Erythroblast (primary cell): ENCODE results near the gene TSPAN9.

Source experiments
- GATA1 ChIP-seq: IDR thresholded peaks from 2 replicates; pipeline ENCODE4 v1.6.1; 2011; ENCODE audit warnings: low read depth, mild to moderate bottlenecking, control low read depth, low read length, moderate library complexity
- POLR2A ChIP-seq: IDR thresholded peaks from 2 replicates; pipeline ENCODE4 v1.6.1; 2011; ENCODE audit warnings: mild to moderate bottlenecking, low read length

DNA sequence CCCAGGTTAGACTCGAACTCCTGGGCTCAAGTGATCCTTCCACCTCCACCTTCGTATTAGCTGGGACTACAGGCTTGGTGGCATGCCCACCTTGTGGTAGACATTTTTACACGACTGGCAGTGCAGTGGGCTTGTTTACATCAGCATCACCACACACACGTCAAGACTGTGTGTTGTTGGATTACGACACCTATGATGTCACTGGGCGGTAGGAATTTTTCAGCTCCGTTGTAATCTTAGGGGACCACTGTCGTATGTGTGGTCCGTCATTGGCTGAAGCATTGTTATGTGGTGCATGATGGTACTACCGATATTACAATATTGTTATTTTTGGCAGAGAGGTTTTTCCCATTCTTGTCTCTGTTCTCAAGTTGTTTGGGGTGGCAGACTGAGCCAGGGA is 50.7 kb downstream of the TSPAN9 start:
- TF ChIP-seq POLR2A = no peak
- TF ChIP-seq GATA1 = no peak
